GM18508 (cell line): ENCODE measurements around the gene SRCAP.
A peak's percentile ranks its signal among the peaks of the same experiment; 100 is the strongest.

ENCODE experiments used
- ATAC-seq: cut with Tn5 transposase; IDR thresholded peaks from one replicate; pipeline ENCODE4 v1.9.1; 2021; ENCODE audit warnings: moderate number of reproducible peaks; ENCODE audit not compliant: insufficient read depth, unreplicated experiment

SRCAP gene

DNA sequence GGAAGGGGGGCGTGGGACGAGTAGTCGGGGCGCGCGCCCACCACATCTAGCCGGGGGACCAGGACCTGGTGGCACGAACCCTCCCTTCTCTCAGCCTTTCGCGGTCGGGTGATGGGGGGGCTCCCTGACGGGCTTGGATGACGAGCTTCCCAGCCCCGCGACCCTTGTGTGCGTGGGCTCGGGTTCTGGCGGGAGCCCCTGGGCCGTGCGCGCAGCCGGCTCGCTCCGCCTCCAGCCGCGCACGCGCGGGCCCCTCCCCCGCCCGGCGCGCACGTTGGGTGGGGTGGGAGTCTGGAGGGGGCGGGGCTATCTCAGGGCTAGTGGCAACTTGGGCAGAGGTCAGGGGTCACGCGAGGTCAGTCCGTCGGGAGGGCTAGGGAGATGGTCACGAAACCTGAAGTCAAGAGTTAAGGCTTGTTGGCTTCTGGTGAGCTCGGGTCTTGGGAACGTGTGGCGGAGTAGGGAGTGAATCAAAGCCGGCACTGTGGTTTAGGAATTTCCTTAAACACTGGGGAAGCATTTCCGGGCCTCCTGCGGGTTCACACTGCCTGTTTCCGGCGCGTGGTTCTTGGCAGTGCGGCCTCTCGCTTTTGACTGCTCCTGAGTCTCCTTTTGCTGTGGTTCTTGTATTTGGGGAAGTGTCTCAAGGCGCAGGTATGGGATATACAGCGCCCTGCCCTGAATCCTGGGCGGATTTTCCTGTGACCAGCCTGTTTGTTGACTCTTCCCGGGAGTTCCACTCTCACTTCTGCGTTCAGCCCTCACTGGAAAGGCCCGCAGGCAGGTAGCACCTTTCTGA lies at the start of gene SRCAP:
TSS of gene SRCAP (plus strand) at position 356 of the 799 bp plus-strand sequence. CDS start 1,654 bp downstream, outside the sequence.
- ATAC-seq: no peak

- ATAC-seq: no peak
These were observed 49.1 kb upstream of the SRCAP start for GRCh38 chr16:30649725-30650368.

DNA sequence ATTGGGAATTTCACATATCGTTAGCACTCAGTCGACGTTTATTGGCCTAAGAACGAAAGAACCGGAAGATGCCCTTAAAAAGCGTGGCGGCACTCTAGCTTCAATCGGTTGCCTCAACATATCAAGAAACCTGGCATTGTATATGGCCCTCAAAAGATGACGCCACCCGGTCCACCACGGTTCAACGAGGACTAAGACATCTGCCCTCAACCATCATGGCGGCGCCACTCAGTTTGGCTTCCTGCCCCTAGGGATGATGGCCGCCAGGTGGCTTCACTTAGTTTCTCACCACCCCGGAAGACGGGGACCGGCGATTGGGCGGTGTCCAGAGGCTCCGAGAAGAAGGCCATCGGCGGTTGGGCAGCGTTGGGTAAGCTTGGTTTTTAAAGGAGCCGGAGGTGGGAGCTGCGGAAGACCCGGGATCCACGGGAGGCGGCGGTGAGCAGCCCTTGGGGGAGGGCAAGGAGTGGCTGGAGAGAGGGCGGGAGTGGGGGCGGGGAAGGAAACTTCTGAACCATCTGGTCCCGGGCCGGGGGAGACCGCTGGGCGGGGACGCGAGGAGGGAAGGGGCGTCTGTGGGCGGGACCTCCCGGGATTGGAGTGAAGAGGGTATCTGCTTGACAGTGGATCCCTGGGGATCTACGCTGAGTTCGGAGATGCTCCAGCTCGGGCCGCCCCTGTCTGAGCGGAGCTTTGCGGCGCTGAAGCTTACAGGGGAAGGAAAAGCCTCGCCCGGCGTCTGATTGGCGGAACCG lies 48.4 kb upstream of the SRCAP start, which contains the start of gene PRR14:
TSS of gene PRR14 (plus strand) at position 592 of the 755 bp plus-strand sequence. CDS start 686 bp downstream, outside the sequence.
- ATAC-seq: peak; percentile 55

DNA sequence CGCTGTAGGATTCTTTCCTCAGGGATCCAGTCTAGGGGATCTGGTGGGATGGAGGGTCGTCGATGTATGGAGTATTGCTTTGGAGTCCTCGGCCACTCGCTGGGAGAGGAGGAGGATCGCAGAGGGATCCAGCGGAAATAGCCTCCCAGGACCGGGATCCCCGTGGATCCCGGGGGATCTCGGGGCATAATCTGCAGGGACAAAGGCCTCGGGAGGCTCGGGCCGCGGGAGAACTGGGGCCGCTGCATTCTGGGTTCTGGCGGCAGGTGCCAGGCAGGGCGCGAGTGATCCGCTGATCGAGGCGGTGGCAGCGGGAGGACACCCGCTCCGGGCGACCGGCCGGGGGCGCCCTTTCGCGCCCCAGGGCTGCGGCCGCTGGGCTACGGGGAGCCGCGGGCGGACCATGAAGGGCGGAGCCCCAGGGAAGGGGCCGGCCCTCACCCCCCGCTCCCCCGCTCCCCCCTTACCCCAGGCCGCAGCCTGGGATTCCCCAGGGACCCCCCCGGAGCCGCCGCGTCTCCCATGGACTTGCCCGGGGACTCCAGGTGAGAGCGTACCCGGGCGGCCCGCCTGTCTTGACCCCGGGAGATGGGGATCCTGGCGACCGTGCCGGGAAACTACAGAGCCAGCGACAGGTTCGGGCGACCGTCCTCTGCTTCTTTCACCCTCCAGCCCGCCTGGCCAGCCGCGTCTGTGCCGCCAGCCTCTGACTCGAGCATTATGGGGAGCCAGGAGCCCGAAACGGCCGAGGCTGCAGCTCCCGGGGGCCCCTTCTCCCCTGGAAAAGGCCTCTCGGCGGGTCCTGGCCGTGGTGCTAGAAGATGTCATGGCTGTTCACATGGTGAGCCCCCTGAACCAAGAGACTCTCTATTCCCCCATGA lies 47.6 kb upstream of the SRCAP start:
- ATAC-seq: no peak

DNA sequence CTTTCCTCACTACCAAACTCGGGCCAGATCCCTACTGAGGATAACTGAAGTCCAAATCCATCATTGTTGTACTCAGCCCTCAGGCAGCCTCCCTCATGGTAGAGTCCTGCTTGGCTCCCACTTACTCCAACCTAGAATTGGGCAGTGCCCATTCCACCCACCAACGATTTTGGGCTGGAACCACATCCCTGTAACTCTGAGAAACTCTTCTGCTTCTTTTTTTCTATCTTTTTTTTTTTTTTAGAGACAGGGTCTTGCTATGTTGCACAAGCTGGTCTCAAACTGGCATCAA lies 47.0 kb upstream of the SRCAP start:
- ATAC-seq: no peak

DNA sequence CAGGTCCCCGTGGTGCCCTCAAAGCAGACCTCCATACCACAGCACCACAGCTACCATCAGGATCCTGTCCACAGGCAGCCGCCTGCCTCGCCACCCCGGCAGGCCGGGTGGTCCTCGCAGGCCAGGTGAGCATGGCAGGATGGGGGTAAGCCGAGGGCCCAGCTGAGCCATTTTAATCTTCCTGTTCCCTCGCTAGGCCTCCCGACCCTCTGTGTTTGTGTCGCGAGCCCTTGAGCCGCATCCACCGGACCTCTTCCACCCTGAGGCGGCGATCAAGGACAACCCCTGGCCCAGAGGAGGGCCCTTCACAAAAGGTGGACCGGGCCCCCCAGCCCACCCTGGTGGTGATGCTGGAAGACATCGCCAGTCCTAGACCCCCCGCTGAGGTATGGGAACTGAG lies 46.3 kb upstream of the SRCAP start:
- no peak for ATAC-seq

DNA sequence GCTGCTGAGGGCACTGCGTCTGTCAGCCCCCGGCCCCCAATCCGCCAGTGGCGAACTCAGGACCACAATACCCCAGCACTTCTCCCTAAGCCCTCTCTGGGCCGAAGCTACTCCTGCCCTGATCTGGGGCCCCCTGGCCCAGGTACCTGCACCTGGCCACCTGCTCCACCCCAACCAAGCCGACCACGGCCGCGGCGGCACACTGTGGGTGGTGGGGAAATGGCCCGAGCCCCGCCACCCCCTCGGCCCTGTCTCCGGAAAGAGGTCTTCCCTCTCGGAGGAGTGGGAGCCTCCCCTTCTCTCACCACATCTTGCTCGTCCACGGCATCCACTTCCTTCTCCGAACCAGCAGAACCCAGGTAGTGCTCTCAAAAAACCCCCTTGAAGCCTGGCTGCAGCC lies 44.1 kb upstream of the SRCAP start:
- no peak for ATAC-seq

DNA sequence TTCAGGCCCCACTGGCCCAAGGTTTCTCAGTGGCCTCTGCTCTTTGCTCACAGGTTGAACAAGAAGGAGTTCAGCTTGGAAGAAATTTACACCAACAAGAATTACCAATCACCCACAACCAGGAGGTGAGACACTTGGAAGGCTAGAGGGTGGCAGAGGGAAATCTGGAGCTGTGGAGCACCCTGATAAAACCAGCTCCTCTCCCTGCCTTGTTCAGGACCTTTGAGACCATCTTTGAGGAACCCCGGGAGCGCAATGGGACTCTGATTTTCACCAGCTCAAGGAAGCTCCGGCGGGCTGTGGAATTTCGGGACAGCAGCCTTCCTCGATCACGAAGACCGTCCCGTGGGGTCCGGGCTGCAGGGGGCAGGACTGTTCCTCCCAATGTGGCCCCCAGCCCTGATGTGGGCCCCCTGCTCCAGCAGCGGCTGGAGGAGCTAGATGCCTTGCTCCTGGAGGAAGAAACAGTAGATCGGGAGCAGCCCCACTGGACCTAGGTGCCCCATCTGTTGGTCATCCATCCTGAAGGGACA lies 43.1 kb upstream of the SRCAP start:
- ATAC-seq: no peak

GRCh38 chr16:30656388-30656787 lies 42.6 kb upstream of the SRCAP start:
- no peak for ATAC-seq

DNA sequence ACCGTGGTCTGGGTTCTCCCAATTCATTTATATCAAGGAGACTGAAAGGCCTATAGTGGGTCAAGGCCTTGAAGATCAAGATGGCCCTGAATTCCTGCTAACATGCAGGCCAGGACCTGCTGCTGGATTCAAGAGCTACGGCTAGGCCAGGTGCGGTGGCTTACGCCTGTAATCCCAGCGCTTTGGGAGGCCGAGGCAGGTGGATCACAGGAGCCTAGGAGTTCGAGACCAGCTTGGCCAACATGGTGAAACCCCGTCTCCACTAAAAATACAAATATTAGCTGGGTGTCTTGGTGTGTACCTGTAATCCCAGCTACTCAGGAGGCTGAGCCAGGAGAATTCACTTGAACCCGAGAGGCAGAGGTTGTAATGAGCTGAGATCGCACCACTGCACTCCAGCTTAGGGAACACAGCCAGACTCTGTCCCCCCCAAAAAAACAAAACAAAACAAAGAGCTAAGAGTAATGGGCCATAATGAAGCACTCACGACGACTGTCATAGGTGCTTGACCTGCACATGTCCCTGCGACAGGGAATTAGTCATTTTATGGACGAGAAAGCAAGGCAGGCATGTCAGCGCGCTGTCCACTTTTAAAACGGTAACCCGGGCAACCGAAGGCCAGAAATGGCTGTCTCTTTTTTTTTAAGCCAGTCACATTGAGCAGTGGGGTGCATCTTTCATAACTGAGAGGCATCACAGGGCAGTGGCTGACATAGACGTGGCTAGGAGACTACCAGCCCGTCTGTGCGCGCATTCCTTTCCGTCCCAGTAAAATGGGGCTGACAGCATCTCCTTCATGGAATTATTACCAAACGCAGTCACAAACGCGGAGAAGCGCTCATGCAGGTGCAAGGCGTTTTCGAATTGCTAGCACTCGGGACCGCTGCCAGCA lies 41.8 kb upstream of the SRCAP start:
- ATAC-seq: no peak

GRCh38 chr16:30657866-30658730 lies 40.9 kb upstream of the SRCAP start, which contains the start of gene FBRS:
TSS of gene FBRS (plus strand) at chr16:30658431. CDS start at chr16:30659519, 1,088 bp downstream.
- peak; percentile 67 for ATAC-seq

DNA sequence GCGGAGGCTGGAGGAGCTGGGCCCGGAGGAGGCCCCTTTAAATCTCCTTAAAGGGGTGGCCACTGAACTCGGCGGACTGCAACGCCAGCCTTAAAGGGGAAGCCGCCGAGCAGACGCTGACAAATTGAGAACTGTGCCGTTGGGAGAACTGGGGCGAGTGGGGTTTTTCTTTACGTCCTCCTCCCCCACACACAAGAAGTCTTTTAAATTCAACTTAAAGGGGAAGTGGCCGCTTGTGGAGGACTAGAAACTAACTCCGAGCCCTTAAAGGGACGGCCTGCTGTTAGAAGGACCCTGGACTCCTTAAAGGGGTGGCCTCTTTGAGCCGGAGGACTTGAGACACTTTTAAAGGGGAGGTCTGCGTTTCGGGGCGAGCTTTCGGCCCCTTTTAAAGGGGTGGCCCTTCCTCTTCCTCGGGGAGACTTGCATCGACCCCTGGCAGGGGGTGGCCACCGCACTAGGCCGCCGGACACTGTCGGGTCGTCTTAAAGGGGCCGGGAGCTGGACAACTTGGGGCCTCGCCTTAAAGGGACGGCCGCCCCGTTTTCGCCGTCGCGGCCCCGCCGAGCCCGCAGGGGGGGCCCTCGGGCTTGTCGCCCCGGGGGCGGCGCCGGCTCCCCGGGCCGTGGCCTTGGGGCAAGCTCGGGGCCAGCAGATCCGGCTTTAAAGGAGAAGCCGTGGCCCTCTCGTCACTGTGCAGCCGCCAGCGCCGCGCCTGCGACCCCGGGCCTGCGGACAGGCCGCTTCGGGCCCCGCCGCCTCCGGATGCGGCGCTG lies 40.1 kb upstream of the SRCAP start:
- ATAC-seq: peak; percentile 35

DNA sequence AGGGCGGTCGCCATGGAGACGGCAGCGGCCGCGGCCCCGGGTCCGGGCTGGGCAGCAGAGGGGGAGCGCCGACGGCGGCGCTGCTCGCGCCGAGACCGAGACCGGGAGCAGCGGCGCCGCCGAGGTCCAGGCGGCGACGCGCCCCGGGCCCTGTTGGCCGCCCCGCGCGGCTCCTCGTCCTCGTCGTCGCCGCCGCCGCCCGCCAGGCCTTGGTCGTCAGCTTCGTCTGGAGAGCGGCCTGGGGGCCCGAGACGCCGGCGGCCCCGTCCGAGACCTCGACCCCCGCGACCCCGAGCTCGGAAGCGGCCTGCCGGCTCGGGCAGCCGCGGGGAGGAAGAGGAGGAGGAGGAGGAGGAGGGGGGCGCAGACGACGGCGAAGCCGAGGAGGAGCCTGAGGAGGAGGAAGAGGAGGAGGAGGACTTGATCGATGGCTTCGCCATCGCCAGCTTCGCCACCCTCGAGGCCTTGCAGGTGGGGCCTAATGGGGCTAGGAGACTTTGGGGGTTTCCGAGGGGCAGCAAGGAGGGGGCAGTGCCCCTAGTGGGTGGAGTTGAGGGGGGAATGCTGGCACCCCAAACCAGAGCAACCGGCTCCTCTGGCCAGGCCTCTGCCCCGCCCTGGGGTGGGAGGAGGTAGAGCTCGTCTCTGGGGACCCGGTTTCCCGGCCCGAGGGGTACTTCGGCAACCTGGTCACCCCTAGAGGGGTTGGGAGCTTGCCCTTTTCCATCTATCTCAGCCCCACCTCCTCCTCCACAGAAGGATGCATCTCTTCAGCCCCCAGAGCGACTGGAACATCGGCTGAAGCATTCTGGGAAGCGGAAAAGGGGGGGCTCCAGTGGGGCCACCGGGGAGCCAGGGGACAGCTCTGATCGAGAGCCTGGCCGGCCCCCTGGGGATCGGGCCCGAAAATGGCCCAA lies 39.2 kb upstream of the SRCAP start:
- ATAC-seq: no peak

- no peak for ATAC-seq
These were observed 38.3 kb upstream of the SRCAP start for GRCh38 chr16:30660424-30661261.

GRCh38 chr16:30662449-30662848 lies 36.5 kb upstream of the SRCAP start:
- no peak for ATAC-seq
